Vagina (tissue), 2 donors: Measurements from ENCODE around the gene ORC4. TPM values are rescaled to one million over a fixed set of nuclear protein-coding genes. Genes with fewer than 3 reads are reported as not detected.
A peak's percentile ranks its signal among the peaks of the same experiment; 100 is the strongest.

Source experiments
- DNase-seq, 2 donors: peaks; one replicate each; pipeline ENCODE4 v3.0.0-alpha.2; 2017; ENCODE audit errors: extremely low spot score in 2 of 2
- H3K27ac ChIP-seq: fragments of 200-600 bp; sonication (generic); one replicate; pipeline ENCODE4 v1.5.1; 2019
- H3K27me3 ChIP-seq: fragments of 200-600 bp; sonication (generic); one replicate; pipeline ENCODE4 v1.5.1; 2019
- H3K36me3 ChIP-seq, 2 donors: fragments of 200-600 bp; sonication (generic); one replicate each; pipeline ENCODE4 v1.5.1; 2017 to 2019
- H3K4me1 ChIP-seq: fragments of 200-600 bp; sonication (generic); one replicate; pipeline ENCODE4 v1.5.1; 2019
- H3K4me3 ChIP-seq, 2 donors: fragments of 200-600 bp; sonication (generic); 1 replicate in 1 of 2; 2 replicates in 1 of 2; pipeline ENCODE4 v1.5.1; 2016 to 2019
- H3K9me3 ChIP-seq: fragments of 200-600 bp; sonication (generic); one replicate; pipeline ENCODE4 v1.5.1; 2019
- CTCF ChIP-seq, 3 experiments: fragments of 450-650 bp in 2 of 3; fragments of 200-600 bp in 1 of 3; sonication (generic) in 1 of 3; IDR thresholded peaks; one replicate each; pipeline ENCODE4 v1.5.1; 2017 to 2019; ENCODE audit warnings: antibody characterized with exemption in 3 of 3, mild to moderate bottlenecking in 2 of 3, moderate library complexity in 2 of 3
- POLR2A ChIP-seq, 2 donors: fragments of 450-650 bp; IDR thresholded peaks; one replicate each; pipeline ENCODE4 v1.6.1; 2017; ENCODE audit warnings: antibody characterized with exemption in 2 of 2, mild to moderate bottlenecking in 2 of 2, moderate library complexity in 2 of 2
- POLR2AphosphoS5 ChIP-seq, 2 donors: sonication (generic); formaldehyde crosslinking; IDR thresholded peaks; one replicate each; pipeline ENCODE4 v1.9.0; 2017; ENCODE audit warnings: antibody characterized with exemption in 2 of 2, mild to moderate bottlenecking in 2 of 2, low read depth in 1 of 2; ENCODE audit not compliant: insufficient read depth in 1 of 2
- intact Hi-C: fragments of 100-400 bp; cut with DNase I; formaldehyde crosslinking; loops from one replicate; pipeline ENCODE4 v1.15.1; 2023
- total RNA-seq: library from RNA; depleted of rRNA; stranded (reverse); fragments of >200 nt; gene quantifications from one replicate; pipeline ENCODE4 v1.2.3, GENCODE V29; 2016

The ORC4 gene
- total RNA-seq, 1 donor from 2014 or later, result 25.5 TPM

GRCh38 chr2:148027822-148028221, 7.3 kb upstream of the ORC4 start:
- no peaks in the 10 kb centered on the region for H3K36me3 ChIP-seq
- no peak overlapping the region for H3K27ac ChIP-seq
- peaks cover 27% of the 10 kb centered on the region for H3K4me1 ChIP-seq
- no peaks in the 10 kb centered on the region for H3K27me3 ChIP-seq
- TF ChIP-seq CTCF (IDR thresholded peaks at IDR 0.05) (no peak), POLR2AphosphoS5 (IDR thresholded peaks at IDR 0.05; ENCODE audit: insufficient read depth in 1 of 2, low read depth in 1 of 2) (no peak), POLR2A (IDR thresholded peaks at IDR 0.05) (no peak)
- H3K9me3 ChIP-seq, result no peaks in the 10 kb centered on the region
- no peak overlapping the region for H3K4me3 ChIP-seq
- no peak for DNase-seq
- intact Hi-C loops, result no loop called here

DNA sequence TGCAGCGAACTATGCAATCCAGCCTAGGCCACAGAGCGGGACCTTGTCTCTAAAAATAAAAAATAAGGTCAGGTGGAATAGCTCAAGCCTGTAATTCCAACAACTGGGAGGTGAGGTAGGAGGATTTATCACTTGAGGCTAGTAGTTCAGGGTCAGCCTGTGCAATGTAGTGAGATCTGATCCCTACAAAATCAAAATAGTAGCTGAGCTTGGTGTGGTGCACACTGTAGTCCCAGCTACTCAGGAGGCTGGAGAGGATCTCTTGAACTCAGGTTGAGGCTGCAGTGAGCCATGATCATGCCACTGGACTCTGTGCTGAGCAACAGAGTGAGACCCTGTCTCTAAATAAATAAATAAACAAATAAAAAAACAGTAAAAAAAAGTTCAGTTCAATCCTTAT, 6.0 kb upstream of the ORC4 start:
- intact Hi-C loops, result no loop called here
- Histone ChIP-seq H3K9me3 (no peaks in the 10 kb centered on the region), H3K36me3 (no peaks in the 10 kb centered on the region), H3K4me3 (no peak overlapping the region), H3K27ac (no peak overlapping the region), H3K4me1 (peaks cover 40% of the 10 kb centered on the region), H3K27me3 (no peaks in the 10 kb centered on the region)
- TF ChIP-seq CTCF (IDR thresholded peaks at IDR 0.05) (no peak), POLR2A (IDR thresholded peaks at IDR 0.05) (no peak), POLR2AphosphoS5 (IDR thresholded peaks at IDR 0.05; ENCODE audit: insufficient read depth in 1 of 2, low read depth in 1 of 2) (no peak)
- DNase-seq, result no peak

DNA sequence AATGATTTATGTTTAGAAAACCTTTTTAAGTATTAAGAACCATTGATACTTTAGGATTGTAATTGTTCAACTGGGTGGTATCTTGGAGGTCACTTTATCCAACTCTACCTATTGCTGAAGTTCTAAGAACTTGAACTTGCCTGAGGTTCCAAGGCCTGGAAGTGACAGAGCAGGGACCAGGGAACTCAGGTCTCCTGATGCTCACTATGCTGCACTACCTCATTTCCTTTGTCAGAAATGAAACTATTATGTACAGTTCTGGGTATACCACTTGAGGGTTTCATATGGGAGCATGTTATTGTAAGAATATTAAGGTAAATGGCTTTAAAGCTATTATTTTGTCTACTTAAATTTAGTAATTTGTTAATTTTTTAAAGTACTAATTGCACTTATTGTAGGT, 3.3 kb upstream of the ORC4 start:
- Histone ChIP-seq H3K27me3 (no peaks in the 10 kb centered on the region), H3K36me3 (no peaks in the 10 kb centered on the region), H3K9me3 (no peaks in the 10 kb centered on the region), H3K27ac (no peak overlapping the region), H3K4me3 (no peak overlapping the region), H3K4me1 (peaks cover 48% of the 10 kb centered on the region)
- TF ChIP-seq POLR2AphosphoS5 (IDR thresholded peaks at IDR 0.05; ENCODE audit: insufficient read depth in 1 of 2, low read depth in 1 of 2) (no peak), POLR2A (IDR thresholded peaks at IDR 0.05) (no peak), CTCF (IDR thresholded peaks at IDR 0.05) (no peak)
- intact Hi-C loops, result no loop called here
- DNase-seq, result no peak

GRCh38 chr2:148022882-148023281, 2.3 kb upstream of the ORC4 start:
- H3K4me1 ChIP-seq, result peaks cover 50% of the 10 kb centered on the region
- no peaks in the 10 kb centered on the region for H3K36me3 ChIP-seq
- TF ChIP-seq POLR2AphosphoS5 (IDR thresholded peaks at IDR 0.05; ENCODE audit: insufficient read depth in 1 of 2, low read depth in 1 of 2), result no peak
- TF ChIP-seq CTCF (IDR thresholded peaks at IDR 0.05), result no peak
- no peak for TF ChIP-seq POLR2A (IDR thresholded peaks at IDR 0.05)
- H3K9me3 ChIP-seq, result no peaks in the 10 kb centered on the region
- no peak for DNase-seq
- no peak overlapping the region for H3K4me3 ChIP-seq
- H3K27ac ChIP-seq, result no peak overlapping the region
- no peaks in the 10 kb centered on the region for H3K27me3 ChIP-seq
- intact Hi-C loops, result no loop called here

DNA sequence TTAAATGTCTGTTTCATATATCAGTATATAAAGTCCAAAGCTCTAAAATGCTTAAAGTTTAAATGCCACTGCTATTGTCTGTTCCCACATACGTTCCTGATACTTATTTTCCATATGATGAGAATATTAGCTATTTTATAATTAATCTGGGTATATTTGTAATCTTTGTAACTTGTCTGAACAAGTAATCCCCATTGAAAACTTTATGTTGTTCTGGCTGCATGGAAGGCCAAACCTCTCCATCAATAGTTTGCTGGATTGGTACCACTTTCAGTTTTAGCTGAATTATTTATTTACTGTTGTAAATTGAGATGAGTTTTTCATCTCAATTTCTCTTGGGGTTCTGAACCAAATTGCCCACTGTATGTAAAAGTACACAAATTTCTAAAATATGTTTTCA, 1.8 kb upstream of the ORC4 start:
- intact Hi-C loops, result no loop called here
- H3K27ac ChIP-seq, result no peak overlapping the region
- no peak for DNase-seq

More for the DNA sequence above, 1.8 kb upstream of the ORC4 start:
- H3K4me3 ChIP-seq, result peak overlapping the region in 1 of 2 donors; percentile 94
- H3K9me3 ChIP-seq, result no peaks in the 10 kb centered on the region
- TF ChIP-seq POLR2A (IDR thresholded peaks at IDR 0.05) (no peak), POLR2AphosphoS5 (IDR thresholded peaks at IDR 0.05; ENCODE audit: insufficient read depth in 1 of 2, low read depth in 1 of 2) (no peak), CTCF (IDR thresholded peaks at IDR 0.05) (no peak)
- no peaks in the 10 kb centered on the region for H3K27me3 ChIP-seq
- peaks cover 50% of the 10 kb centered on the region for H3K4me1 ChIP-seq
- no peaks in the 10 kb centered on the region for H3K36me3 ChIP-seq
